Measurements from ENCODE around the gene SELENBP1.
"Not testable (repeated sequence)": the region's sequence is repeated elsewhere in the genome, so short reads cannot be mapped to it uniquely, and the experiment has no call there.

Gene SELENBP1

GRCh38 chr1:151372058-151372934, at the start of gene SELENBP1:
Gene SELENBP1 (minus strand): TSS chr1:151372705. CDS start chr1:151372641, 64 bp downstream.
- DNase-seq: peak; percentile 75

GRCh38 chr1:151419819-151420218, 47.3 kb upstream of the SELENBP1 start:
- no peak for DNase-seq

- no peak for DNase-seq
These were observed 45.6 kb upstream of the SELENBP1 start for GRCh38 chr1:151418081-151418480.

- DNase-seq: no peak
These were observed 43.7 kb upstream of the SELENBP1 start for GRCh38 chr1:151416231-151416630.

GRCh38 chr1:151411884-151412283, 39.4 kb upstream of the SELENBP1 start:
- DNase-seq: no peak

- no peak for DNase-seq
These were observed 36.4 kb upstream of the SELENBP1 start for GRCh38 chr1:151408891-151409290.

- DNase-seq: no peak
These were observed 34.8 kb upstream of the SELENBP1 start for GRCh38 chr1:151407304-151407703.

- DNase-seq: no peak
These were observed 33.7 kb upstream of the SELENBP1 start for GRCh38 chr1:151406176-151406575.

GRCh38 chr1:151405187-151405951, 32.9 kb upstream of the SELENBP1 start:
- DNase-seq: no peak

- DNase-seq: no peak
These were observed 31.1 kb upstream of the SELENBP1 start for GRCh38 chr1:151403612-151404011.

- no peak for DNase-seq
These were observed 30.3 kb upstream of the SELENBP1 start for GRCh38 chr1:151402764-151403163.

GRCh38 chr1:151401860-151402259, 29.4 kb upstream of the SELENBP1 start:
- DNase-seq: no peak

- DNase-seq: no peak
These were observed 28.8 kb upstream of the SELENBP1 start for GRCh38 chr1:151401125-151401788.

- peak; percentile 98 for DNase-seq
These were observed 27.0 kb upstream of the SELENBP1 start, which contains the start of gene PSMB4 for GRCh38 chr1:151399324-151400171. Gene PSMB4 (plus strand): TSS chr1:151399573. CDS start chr1:151399588, 15 bp downstream.

- not testable (repeated sequence) for DNase-seq
These were observed 23.8 kb upstream of the SELENBP1 start for GRCh38 chr1:151396265-151396664.

GRCh38 chr1:151393583-151393982, 21.1 kb upstream of the SELENBP1 start:
- no peak for DNase-seq

- no peak for DNase-seq
These were observed 18.6 kb upstream of the SELENBP1 start for GRCh38 chr1:151391079-151391563.

GRCh38 chr1:151390221-151391078, 17.9 kb upstream of the SELENBP1 start:
- DNase-seq: not testable (repeated sequence)

GRCh38 chr1:151386002-151386401, 13.5 kb upstream of the SELENBP1 start:
- DNase-seq: no peak

- DNase-seq: peak; percentile 49
These were observed 12.1 kb upstream of the SELENBP1 start for GRCh38 chr1:151384584-151384983.
